Fibroblast of pulmonary artery (primary cell): ENCODE data around the gene RAPGEF2.

Source experiments
- DNase-seq: peaks from one replicate; pipeline ENCODE4 v3.0.0-alpha.2; 2010; ENCODE audit warnings: low read depth
- H3K4me3 ChIP-seq: replicated peaks from 2 replicates; pipeline ENCODE4 v1.5.1; 2011; ENCODE audit warnings: low read depth, mild to moderate bottlenecking, control low read depth, low read length, moderate library complexity
- TF ChIP-seq, protein P1 (sequence below): IDR thresholded peaks from 2 replicates; pipeline ENCODE4 v1.5.1; 2011; ENCODE audit warnings: mild to moderate bottlenecking, control low read depth, low read length, inconsistent platforms; ENCODE audit errors: missing control alignments

RAPGEF2 gene

DNA sequence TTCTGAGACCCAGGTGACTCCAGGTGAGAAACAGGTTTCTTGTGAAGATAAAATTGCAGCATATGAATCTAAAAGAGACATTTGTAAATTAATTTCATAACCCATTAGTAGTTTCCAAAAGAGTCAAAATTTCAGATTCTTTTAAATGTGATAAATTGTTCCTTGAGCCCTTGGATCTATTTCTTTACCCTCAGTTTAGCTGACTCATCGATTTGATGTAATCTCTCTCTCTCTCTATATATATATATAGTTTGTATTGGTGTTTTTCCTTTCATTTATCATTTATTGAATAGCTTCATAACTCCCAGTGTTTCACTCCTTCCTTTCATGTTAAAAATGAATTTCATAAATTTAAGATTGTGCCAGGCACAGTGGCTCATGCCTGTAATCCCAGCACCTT, 96.9 kb downstream of the RAPGEF2 start:
- no peak overlapping the region for H3K4me3 ChIP-seq
- TF ChIP-seq, protein P1, sequence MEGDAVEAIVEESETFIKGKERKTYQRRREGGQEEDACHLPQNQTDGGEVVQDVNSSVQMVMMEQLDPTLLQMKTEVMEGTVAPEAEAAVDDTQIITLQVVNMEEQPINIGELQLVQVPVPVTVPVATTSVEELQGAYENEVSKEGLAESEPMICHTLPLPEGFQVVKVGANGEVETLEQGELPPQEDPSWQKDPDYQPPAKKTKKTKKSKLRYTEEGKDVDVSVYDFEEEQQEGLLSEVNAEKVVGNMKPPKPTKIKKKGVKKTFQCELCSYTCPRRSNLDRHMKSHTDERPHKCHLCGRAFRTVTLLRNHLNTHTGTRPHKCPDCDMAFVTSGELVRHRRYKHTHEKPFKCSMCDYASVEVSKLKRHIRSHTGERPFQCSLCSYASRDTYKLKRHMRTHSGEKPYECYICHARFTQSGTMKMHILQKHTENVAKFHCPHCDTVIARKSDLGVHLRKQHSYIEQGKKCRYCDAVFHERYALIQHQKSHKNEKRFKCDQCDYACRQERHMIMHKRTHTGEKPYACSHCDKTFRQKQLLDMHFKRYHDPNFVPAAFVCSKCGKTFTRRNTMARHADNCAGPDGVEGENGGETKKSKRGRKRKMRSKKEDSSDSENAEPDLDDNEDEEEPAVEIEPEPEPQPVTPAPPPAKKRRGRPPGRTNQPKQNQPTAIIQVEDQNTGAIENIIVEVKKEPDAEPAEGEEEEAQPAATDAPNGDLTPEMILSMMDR: no peak
- no peak for DNase-seq

DNA sequence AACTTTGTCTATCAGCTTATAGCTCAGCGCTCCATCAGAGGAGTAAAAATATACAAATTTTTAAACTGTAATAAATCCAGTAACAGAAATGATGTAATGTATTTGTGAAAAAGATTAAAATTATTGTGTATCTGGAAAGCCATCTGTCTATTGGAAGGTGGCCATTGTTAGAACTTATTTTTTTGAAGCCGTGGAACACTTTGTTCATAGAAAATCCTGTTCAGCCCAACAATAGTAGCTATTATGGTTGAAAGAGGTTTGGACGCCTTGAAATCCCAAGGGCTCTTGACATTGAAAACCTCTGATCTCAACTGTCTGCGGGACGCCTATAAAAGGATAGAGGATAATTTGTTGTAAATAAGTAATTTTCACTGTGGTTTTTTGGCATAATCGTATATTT, 98.3 kb downstream of the RAPGEF2 start:
- DNase-seq: no peak
- TF ChIP-seq, protein P1: no peak
- no peak overlapping the region for H3K4me3 ChIP-seq

DNA sequence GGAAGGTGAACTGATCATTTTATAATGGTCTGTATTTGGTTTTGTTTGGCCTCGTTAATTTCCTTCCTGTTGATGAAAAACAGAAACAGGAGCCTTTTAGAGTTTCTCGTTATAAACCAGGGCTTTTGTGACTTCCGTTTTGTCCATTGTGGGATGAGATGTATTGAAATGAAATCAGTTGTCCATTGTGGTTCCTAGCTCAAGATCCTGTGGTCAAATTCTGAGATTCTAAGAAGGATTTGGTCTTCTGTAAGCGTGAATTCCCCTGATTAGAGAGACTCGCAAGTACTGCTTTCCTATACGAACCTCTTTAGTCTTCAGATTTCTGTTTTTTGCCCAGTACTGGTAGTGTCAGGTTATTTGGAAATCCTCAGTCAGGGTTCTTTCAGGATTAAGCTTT, 101.7 kb downstream of the RAPGEF2 start:
- TF ChIP-seq, protein P1: no peak
- DNase-seq: no peak
- no peak overlapping the region for H3K4me3 ChIP-seq

DNA sequence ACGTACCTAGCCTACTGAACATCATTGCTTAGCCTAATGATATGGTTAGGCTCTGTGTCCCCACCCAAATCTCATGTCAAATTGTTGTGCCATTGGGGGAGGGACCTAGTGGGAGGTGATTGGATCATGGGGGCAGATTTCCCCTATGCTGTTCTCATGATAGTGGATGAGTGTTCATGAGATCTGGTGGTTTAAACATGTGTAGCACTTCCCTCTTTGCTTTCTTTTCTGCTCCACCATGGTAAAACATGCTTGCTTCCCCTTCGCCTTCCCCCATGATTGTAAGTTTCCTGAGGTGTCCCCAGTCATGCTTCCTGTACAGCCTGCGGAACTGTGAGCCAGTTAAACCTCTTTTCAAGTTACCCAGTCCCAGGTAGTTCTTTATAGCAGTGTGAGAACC, 102.6 kb downstream of the RAPGEF2 start:
- H3K4me3 ChIP-seq: no peak overlapping the region
- no peak for DNase-seq
- TF ChIP-seq, protein P1: no peak

DNA sequence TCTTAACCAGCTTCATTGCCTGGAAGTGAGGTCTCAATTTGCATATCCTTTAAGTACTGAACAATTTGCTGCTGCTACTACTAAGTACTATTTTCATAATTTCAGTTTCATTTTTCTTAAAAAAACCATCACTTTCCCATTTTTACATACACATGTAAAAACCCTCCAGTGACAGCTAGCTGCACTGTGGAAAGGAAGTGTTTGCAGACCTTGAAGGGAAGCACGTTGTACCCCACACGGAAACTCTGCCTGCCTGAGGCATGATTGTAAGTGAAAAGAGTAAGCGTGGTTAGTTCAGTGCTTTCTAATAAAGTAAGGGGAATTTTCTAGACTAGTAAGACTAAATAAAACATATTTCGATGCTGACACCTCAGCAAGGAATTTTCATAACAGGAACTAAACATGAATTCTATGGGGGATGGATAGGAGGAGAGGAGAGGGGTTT, 103.6 kb downstream of the RAPGEF2 start:
- TF ChIP-seq, protein P1: no peak
- no peak overlapping the region for H3K4me3 ChIP-seq
- peak; percentile 17 for DNase-seq

DNA sequence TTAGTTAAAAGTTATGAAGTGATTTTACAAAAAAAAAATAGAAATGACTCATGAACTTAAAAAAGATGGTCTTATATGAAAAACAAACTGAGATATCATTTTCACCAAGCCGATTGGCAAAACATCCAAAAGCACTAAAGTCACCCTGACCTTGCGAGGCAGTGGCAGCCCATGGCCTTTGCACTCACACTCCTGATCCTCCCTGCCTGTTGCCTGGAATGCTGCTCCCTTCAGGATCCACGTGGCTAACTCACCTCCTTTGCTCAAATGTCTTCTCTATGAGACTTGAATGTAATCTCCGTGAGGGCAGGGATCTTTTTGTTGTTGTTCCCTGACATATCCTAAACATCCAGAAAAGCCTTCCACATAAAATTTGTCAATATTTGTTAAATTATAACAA, 106.4 kb downstream of the RAPGEF2 start:
- TF ChIP-seq, protein P1: no peak
- no peak overlapping the region for H3K4me3 ChIP-seq
- DNase-seq: no peak

DNA sequence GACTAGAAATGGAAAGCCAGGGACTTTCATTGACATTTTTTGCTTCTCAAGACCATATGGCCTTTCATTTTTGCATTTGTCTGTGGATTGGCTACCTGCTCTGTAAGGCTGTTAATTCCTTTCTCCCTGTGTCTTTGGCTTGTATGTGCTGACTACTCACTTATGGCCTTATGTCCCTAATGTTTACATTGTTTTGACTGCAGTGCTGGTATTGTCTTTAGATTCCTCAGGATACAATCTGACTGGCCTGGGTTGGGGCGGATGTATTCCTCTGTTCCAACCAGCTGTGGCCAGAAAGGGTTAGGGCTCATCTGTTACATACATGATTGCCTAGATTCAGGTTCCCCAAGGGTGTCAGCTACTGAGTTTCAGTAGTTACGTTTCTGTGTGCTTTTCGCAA, 108.1 kb downstream of the RAPGEF2 start:
- TF ChIP-seq, protein P1: no peak
- DNase-seq: no peak
- no peak overlapping the region for H3K4me3 ChIP-seq
